ENCODE results near the gene DIAPH1. TPM values are rescaled to one million over a fixed set of nuclear protein-coding genes. Genes with fewer than 3 reads are reported as not detected.

The DIAPH1 gene
- total RNA-seq, 1 experiment from 2014 or later: 43.5 TPM

DNA sequence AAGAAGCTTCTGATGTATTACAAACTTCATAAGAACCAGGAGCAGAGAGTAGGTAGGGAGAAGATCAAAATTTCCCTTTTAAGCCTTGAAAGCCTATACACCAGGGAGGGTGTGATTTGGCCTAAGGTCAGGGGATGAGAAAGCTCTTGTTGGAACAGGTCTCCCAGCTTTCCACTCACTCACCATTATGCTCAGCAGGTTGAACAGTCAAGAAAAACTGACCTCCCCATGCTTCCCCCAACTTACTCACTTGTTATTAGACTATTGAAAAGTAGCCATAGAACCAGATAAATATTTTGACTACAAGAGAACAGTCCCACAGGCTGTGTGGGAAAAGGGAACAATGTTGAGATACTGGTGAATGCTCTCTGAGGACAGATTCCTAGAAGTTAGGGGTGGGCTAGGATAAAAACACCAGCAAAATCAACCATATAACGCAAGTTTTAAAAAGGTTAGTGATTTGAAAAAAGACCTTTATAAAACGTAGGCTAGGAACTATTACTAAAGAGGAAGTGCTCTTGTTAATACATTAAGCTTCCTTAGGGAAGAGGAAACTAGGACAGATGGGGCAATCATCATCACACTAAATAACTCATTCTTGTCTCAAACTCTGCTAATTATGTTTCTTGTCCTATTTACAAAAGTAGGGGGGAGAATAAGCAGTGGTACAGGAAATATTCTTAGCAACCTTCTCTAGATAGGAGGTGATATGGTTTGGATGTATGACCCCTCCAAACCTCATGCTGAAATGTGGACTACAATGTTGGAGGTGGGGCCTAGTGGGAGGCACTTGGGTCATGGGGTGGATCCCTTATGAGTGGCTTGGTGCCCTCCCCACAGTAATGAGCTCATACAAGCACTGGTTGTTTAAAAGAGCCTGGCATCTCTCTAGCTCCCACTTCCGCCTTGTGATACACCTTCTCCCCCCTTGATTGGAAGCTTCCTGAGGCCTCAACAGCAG lies 98.9 kb downstream of the DIAPH1 start:
- no peak for DNase-seq (ENCODE audit: low read depth)

DNA sequence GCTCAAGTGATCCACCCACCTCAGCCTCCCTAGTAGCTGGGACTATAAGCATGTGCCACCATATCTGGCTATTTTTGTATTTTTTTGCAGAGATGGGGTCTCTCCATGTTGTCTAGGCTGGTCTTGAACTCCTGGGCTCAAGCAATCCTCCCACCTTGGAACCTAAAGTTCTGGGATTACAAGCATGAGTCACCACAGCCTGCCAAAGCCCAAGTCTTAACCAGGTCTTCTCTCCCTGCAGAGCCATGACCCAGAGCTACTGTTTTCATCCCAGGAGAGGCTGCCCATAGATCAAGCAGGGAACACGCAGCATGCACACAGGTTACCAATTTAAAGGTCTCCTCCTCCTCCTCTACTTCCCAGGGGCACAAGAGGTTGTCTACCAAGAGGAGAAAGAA lies 100.2 kb downstream of the DIAPH1 start:
- DNase-seq (ENCODE audit: low read depth): no peak

- DNase-seq (ENCODE audit: low read depth): no peak
Observed at GRCh38 chr5:141517880-141518617, 100.8 kb downstream of the DIAPH1 start.

- DNase-seq (ENCODE audit: low read depth): no peak
Observed at GRCh38 chr5:141517312-141517711, 101.5 kb downstream of the DIAPH1 start.

DNA sequence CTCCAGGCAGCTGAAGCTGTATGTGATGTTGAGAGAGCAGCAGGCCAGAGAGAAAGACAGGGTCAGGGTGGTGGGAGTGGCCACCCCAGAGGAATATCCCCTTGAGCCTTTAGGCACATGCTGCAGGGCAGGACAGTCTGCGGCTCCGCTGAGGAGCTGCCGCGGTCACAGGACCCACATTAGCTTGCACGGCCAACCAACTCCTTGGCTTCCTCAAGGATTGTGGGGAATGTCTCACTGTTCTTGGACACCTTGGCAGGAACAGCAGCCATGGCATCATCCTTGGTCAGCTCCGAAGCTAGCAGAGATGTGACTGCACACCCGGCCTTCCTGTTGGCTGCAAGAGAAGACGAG lies 102.2 kb downstream of the DIAPH1 start:
- DNase-seq (ENCODE audit: low read depth): no peak

DNA sequence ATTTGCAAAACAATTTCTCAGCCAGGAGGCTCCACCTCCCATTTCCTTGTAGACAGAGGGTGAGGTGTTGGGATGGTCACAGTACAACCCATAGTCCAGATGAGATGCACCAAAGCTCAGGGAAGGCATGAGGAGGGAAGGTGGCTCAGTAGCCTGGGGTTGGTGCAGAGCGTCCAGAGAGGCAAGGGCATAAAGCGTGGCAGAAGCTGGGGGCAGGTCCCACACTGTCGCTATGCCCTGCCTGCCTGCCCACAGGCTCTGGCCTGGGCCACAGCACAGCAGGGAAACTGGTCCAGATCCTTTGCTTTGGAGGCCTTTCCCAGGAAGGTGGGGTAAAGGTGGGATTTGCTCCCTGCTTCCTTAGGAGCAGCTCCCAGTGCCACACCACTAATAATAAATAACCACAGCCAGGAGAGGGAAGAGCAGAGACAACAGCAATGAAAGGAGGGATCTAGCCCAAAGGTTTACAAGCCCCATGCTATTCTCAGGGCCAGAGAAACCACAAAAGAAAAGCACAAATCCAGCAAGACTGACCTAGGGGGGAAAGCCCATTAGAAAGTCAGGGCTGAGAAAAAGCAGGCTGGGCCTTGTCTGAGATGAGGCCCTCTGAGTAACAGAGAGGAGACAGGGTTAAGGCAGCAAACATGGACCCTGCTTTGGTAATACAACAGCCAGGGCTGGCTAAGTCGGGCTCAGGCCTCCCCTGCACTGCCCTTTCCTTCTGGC lies 102.7 kb downstream of the DIAPH1 start:
- DNase-seq (ENCODE audit: low read depth): no peak

GRCh38 chr5:141515141-141515540 lies 103.7 kb downstream of the DIAPH1 start:
- no peak for DNase-seq (ENCODE audit: low read depth)

- peak; percentile 92 for DNase-seq (ENCODE audit: low read depth)
Observed at GRCh38 chr5:141514330-141515133, 104.3 kb downstream of the DIAPH1 start.

DNA sequence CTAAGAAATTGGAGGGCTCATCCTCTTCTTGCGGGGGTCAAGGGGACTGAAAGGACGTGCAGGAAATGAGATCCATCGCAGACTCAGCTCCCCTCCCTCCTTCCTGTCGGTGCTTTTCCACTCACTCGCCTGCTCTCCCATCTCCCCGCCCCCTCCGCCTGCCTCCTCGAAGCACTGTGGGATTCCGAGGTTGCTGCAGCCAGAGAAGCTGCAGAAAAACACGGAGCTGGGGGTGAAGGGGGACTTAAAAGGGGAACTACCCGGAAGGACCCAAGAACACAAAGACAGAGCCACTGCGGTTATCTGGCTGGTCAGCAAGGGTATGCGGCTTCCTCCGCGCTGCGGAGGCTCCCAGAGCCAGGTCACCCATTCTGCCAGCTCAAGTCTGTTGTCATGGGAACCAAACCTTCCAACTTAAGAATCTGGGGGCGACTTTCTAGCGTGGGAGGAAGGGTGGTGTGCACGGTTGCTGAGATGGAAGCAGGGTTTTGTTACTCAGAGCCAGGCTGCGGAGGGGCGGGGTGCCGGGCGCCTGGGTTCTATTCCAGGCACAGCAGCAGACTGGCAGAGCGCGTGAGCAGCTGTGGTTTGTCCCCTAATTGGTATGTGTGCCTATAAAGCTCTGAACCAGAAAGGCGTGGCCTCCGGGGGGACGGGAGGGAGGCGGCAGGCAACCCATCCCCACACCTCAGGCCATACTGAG lies 105.0 kb downstream of the DIAPH1 start:
- peak; percentile 88 for DNase-seq (ENCODE audit: low read depth)

- peak; percentile 58 for DNase-seq (ENCODE audit: low read depth)
Observed at GRCh38 chr5:141512911-141513626, 105.7 kb downstream of the DIAPH1 start.

DNA sequence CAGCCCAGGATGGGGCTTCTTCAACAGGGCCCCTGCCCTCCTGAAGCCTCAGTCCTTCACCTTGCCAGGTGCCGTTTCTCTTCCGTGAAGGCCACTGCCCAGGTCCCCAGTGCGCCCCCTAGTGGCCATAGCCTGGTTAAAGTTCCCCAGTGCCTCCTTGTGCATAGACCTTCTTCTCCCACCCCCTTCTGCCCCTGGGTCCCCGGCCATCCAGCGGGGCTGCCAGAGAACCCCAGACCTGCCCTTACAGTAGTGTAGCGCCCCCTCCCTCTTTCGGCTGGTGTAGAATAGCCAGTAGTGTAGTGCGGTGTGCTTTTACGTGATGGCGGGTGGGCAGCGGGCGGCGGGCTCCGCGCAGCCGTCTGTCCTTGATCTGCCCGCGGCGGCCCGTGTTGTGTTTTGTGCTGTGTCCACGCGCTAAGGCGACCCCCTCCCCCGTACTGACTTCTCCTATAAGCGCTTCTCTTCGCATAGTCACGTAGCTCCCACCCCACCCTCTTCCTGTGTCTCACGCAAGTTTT lies 106.3 kb downstream of the DIAPH1 start:
- DNase-seq (ENCODE audit: low read depth): peak; percentile 85

DNA sequence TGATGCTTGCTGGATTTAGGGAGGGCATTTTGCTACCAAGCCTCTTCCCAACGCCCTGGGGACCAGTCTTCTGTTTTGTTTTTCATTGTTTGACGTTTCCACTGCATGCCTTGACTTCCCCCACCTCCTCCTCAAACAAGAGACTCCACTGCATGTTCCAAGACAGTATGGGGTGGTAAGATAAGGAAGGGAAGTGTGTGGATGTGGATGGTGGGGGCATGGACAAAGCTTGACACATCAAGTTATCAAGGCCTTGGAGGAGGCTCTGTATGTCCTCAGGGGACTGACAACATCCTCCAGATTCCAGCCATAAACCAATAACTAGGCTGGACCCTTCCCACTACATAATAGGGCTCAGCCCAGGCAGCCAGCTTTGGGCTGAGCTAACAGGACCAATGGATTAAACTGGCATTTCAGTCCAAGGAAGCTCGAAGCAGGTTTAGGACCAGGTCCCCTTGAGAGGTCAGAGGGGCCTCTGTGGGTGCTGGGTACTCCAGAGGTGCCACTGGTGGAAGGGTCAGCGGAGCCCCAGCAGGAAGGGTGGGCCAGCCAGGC lies 107.0 kb downstream of the DIAPH1 start:
- no peak for DNase-seq (ENCODE audit: low read depth)

DNA sequence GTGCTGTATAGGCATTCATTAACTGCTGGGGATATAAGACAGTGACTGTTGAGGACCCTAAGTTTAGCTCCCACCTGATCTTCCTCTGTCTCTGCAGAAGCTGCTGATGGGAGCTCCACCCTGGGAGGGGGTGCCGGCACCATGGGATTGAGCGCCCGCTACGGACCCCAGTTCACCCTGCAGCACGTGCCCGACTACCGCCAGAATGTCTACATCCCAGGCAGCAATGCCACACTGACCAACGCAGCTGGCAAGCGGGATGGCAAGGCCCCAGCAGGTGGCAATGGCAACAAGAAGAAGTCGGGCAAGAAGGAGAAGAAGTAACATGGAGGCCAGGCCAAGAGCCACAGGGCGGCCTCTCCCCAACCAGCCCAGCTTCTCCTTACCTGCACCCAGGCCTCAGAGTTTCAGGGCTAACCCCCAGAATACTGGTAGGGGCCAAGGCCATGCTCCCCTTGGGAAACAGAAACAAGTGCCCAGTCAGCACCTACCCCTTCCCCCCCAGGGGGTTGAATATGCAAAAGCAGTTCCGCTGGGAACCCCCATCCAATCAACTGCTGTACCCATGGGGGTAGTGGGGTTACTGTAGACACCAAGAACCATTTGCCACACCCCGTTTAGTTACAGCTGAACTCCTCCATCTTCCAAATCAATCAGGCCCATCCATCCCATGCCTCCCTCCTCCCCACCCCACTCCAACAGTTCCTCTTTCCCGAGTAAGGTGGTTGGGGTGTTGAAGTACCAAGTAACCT lies 107.8 kb downstream of the DIAPH1 start:
- DNase-seq (ENCODE audit: low read depth): no peak

DNA sequence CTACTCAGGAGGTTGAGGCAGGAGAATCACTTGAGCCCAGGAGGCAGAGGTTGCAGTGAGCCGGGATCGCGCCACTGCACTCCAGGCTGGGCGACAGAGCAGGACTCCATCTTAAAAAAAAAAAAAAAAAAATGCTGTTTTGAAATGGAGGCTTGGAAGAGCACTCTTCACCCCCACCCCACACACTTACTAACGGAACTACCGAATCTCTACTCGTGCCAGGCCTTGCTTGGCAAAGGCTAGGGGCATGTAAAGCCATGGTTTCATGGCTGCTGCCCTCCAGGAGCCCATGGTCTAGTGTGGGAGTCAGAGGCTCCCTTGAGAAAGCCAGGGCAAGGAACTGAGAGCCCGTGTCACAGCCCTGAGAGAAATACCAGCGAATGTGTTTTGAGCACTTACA lies 108.6 kb downstream of the DIAPH1 start:
- no peak for DNase-seq (ENCODE audit: low read depth)

DNA sequence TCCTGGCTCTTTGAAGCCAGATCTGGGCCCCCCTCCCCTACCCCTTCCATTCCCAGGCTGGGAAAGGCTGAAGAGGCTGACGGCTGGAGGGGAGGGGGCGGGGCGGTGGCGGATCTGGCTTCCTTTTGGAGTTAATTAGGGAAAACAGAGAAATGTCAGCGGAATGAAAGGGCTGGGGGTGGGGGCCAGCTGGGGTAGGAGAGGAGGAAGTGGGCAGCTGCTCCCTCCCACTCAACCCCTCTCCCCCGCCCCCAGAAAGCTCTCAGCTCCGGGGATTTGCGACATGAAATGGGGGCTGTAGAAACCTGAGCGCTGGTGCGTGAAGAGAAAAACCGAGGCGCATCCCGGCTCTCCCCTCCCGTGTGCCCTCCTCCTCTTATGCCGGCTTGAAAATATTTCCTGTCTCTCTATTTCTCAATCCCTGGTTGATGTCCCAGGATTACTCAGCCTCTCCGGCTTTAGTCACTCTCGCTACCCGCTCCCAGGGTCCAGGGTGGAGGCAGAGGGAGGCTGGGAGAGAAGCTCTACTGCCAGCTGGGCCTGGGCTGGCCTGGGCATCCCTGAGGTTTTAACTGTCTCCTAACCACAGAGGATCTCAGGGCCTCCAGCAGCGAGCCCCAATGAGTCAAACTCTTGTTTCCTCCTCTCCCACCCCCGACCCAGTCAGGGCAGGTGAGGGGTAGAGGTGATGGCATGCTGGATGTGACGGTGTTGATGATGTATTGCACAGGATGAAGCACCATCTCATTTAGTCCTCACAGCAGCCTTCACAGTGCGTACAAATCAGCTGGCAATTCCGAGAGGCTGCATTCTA lies 109.8 kb downstream of the DIAPH1 start:
- DNase-seq (ENCODE audit: low read depth): peak; percentile 96

DNA sequence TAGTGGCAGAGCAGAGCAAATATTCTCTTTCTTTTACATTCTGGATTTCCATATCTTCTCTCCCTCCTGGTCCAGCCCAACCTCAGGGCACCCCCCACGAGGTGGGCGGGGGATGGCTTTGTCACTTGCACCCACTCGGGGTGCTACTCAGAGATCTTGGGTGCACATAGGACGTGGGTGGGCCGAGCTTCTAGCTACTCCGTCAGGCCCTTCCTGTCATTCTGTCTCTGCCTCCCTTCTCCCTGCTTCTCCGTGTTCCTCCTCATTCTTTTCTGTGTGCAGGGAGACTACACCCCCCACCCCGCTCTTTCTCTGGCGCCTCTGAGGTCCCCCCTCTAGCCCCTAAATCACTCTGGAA lies 110.4 kb downstream of the DIAPH1 start:
- DNase-seq (ENCODE audit: low read depth): peak; percentile 51

- peak; percentile 75 for DNase-seq (ENCODE audit: low read depth)
Observed at GRCh38 chr5:141507387-141508091, 111.3 kb downstream of the DIAPH1 start.

Data from Daoy (cell line).